HFFc6 (cell line): ENCODE results near the gene LCNL1. TPM values are rescaled to one million over a fixed set of nuclear protein-coding genes. Genes with fewer than 3 reads are reported as not detected.

Experiments
- DNase-seq: peaks from one replicate; pipeline ENCODE4 v3.0.0-alpha.2; 2018
- H3K27ac Mint-ChIP-seq: 2 replicates; pipeline ENCODE4 v1.8.0; 2020; ENCODE audit warnings: mild to moderate bottlenecking, mixed read lengths
- H3K27me3 Mint-ChIP-seq: 2 replicates; pipeline ENCODE4 v1.8.0; 2021; ENCODE audit warnings: mild to moderate bottlenecking, moderate library complexity, mixed read lengths; ENCODE audit not compliant: insufficient read depth
- H3K36me3 Mint-ChIP-seq: 2 replicates; pipeline ENCODE4 v1.8.0; 2021; ENCODE audit warnings: low read depth, mixed read lengths
- H3K4me1 Mint-ChIP-seq: 2 replicates; pipeline ENCODE4 v1.8.0; 2020; ENCODE audit warnings: low read depth, mixed read lengths
- H3K4me3 Mint-ChIP-seq: 2 replicates; pipeline ENCODE4 v1.8.0; 2020; ENCODE audit warnings: mild to moderate bottlenecking, moderate library complexity, mixed read lengths
- H3K9me3 Mint-ChIP-seq: 2 replicates; pipeline ENCODE4 v1.8.0; 2020; ENCODE audit warnings: mild to moderate bottlenecking, mixed read lengths
- total RNA-seq, 6 experiments: library from RNA; stranded (reverse); fragmentation: NEBNext Ultra II Directional; extraction: Animal tissue kit (Norgen Biotek cat#: 25700); gene quantifications; 2 replicates in 1 of 6; 3 replicates in 5 of 6; pipeline ENCODE4 v1.2.3, GENCODE V29; 2021
- TF ChIP-seq, protein P1 (sequence below): fragments of 200-600 bp; sonication (generic); IDR thresholded peaks from 2 replicates; pipeline ENCODE4 v1.5.0; 2021; ENCODE audit warnings: antibody characterized with exemption, mild to moderate bottlenecking

Gene LCNL1
- total RNA-seq, 6 experiments from 2014 or later: not detected

DNA sequence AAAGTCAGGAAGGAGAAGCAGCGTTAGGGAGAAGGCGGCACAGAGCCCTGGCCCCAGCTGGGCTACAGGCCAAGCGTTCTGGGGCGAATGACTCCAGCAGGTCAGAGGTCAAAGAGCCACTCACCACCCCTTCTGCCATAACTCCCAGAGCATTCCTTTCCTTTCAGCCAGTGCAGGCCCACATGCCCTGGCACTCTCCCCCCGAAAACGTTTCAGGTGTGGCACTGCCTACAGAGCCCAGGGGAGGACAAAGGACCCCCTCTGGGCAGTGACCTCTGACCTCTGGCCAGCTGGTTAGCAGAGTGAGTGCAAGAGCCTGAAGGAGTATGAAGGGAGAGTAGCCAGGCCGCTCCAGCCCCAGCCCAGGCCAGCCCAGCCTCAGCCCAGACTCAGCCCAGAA lies 40.4 kb downstream of the LCNL1 start:
- no peak for DNase-seq
- H3K4me3 Mint-ChIP-seq: no peak overlapping the region
- H3K9me3 Mint-ChIP-seq: no peaks in the 10 kb centered on the region
- TF ChIP-seq, protein P1, sequence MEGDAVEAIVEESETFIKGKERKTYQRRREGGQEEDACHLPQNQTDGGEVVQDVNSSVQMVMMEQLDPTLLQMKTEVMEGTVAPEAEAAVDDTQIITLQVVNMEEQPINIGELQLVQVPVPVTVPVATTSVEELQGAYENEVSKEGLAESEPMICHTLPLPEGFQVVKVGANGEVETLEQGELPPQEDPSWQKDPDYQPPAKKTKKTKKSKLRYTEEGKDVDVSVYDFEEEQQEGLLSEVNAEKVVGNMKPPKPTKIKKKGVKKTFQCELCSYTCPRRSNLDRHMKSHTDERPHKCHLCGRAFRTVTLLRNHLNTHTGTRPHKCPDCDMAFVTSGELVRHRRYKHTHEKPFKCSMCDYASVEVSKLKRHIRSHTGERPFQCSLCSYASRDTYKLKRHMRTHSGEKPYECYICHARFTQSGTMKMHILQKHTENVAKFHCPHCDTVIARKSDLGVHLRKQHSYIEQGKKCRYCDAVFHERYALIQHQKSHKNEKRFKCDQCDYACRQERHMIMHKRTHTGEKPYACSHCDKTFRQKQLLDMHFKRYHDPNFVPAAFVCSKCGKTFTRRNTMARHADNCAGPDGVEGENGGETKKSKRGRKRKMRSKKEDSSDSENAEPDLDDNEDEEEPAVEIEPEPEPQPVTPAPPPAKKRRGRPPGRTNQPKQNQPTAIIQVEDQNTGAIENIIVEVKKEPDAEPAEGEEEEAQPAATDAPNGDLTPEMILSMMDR: no peak
- no peak overlapping the region for H3K27ac Mint-ChIP-seq
- peaks cover 3% of the 10 kb centered on the region for H3K27me3 Mint-ChIP-seq
- 0 out of 2 replicates have a peak, but pooled peaks cover 5% of the 10 kb centered on the region for H3K4me1 Mint-ChIP-seq
- H3K36me3 Mint-ChIP-seq: no peaks in the 10 kb centered on the region

DNA sequence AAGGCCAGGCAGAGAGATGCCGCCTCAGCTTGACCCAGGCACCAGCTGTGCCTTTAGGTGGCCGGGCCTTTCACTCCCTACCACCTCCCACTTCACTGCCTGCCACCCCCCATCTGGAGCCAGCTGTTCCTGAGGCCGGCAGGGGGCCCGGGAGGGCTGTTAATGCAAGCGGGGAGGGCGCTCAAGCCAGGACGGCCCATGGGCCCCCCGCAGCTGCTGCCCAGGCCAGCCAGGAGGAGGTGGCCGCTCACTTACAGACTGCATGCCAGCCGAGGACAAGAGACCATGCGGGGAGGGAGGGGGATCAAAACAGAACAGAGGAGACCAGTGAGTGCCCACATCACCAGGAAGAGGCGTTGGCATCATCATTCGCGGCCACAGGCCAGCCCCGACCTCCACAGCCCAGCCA lies 40.8 kb downstream of the LCNL1 start:
- Mint-ChIP-seq H3K27me3 (peaks cover 3% of the 10 kb centered on the region), H3K4me3 (no peak overlapping the region), H3K4me1 (0 out of 2 replicates have a peak, but pooled peaks cover 5% of the 10 kb centered on the region), H3K9me3 (no peaks in the 10 kb centered on the region), H3K36me3 (no peaks in the 10 kb centered on the region), H3K27ac (no peak overlapping the region)
- TF ChIP-seq, protein P1: no peak
- no peak for DNase-seq

DNA sequence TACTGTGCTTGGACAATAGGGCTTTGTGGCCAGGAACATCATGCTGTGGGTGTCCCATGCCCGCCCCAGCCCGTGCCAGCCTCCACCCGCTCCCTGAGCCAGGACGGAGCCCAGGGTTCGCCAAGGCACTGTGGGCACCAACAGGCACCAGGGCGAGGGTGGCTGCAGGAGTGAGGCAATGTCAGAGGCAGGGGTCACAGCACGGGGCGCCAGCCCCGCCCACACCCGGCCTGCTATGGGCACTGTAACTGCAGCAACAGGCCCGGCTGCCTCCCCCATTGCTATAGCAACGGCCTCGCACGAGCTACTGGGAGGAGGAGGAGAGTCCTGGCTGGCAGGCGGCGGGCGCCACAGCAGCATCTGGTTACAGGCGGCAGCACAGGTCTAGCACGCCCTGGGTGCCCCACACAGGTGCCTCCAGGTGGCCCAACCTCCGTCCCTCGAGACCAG lies 42.7 kb downstream of the LCNL1 start:
- DNase-seq: no peak
- TF ChIP-seq, protein P1: no peak
- Mint-ChIP-seq H3K27ac (no peak overlapping the region), H3K9me3 (no peaks in the 10 kb centered on the region), H3K27me3 (peaks cover 3% of the 10 kb centered on the region; the same call in 1 of the 2 replicates), H3K36me3 (no peaks in the 10 kb centered on the region), H3K4me3 (no peak overlapping the region), H3K4me1 (0 out of 2 replicates have a peak, but pooled peaks cover 5% of the 10 kb centered on the region)

DNA sequence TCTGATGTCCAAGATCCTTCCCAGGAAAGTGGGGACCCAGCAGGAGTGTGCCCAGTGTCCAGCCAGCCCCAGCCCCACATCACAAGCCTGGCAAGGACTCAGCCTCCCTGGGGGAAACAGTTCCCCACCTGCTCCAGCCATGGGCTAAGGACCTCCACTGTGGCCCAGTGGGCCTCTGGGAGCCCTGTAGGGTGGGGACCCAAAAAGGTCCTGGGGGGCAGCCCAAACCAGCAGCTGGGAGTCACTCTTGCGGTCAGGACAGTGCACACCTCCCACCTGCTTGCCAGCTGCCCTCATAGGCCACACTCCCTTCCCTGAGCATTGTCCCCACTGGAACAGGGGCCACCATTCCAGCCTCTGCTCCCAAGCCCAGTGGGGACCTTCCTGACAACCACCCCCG lies 43.6 kb downstream of the LCNL1 start:
- no peaks in the 10 kb centered on the region for H3K36me3 Mint-ChIP-seq

DNA sequence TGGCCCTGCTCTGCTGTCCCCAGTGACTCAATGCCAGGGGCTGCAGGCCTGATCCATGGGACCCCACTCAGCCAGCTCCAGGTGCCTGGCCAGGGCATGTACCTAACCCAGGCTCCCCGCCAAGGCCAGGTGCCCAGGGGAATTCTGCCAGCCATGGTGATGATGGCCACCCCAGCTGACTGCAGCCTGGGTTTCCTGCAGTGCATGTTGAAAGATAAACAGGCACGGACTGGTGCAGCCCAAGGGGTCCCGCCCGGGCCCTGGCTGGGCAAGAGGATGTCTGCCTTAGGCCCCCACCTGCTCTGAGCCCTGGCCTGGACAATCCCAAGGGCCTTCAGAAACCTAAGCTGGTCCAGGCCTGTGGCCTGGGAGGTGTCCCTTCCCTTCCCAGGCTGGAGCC lies 44.0 kb downstream of the LCNL1 start:
- DNase-seq: no peak
- Mint-ChIP-seq H3K4me1 (0 out of 2 replicates have a peak, but pooled peaks cover 5% of the 10 kb centered on the region), H3K4me3 (peak overlapping the region; percentile 86), H3K27ac (no peak overlapping the region), H3K27me3 (peaks cover 3% of the 10 kb centered on the region; the same call in 1 of the 2 replicates), H3K9me3 (no peaks in the 10 kb centered on the region), H3K36me3 (no peaks in the 10 kb centered on the region)
- TF ChIP-seq, protein P1: no peak

More for the DNA sequence above, 43.6 kb downstream of the LCNL1 start:
- Mint-ChIP-seq H3K27ac (no peak overlapping the region), H3K27me3 (peaks cover 3% of the 10 kb centered on the region; the same call in 1 of the 2 replicates), H3K9me3 (no peaks in the 10 kb centered on the region), H3K4me1 (0 out of 2 replicates have a peak, but pooled peaks cover 5% of the 10 kb centered on the region), H3K4me3 (no peak overlapping the region)
- no peak for DNase-seq
- TF ChIP-seq, protein P1: no peak
